Loucy (cell line): ENCODE results near the gene BABAM2.
"Not testable (repeated sequence)": the region's sequence is repeated elsewhere in the genome, so short reads cannot be mapped to it uniquely, and the experiment has no call there.

Experiments used
- H2AFZ ChIP-seq: fragments of 200-600 bp; sonication (generic); 2 replicates; pipeline ENCODE4 v1.6.0; 2016; ENCODE audit warnings: antibody characterized with exemption, mild to moderate bottlenecking, low read length, moderate library complexity
- H3F3A ChIP-seq: fragments of 200-600 bp; 2 replicates; pipeline ENCODE4 v1.6.0; 2016; ENCODE audit warnings: antibody characterized with exemption, low read depth, mild to moderate bottlenecking
- H3K27me3 ChIP-seq: fragments of 200-600 bp; sonication (generic); 2 replicates; pipeline ENCODE4 v1.6.1; 2014; ENCODE audit warnings: low read length, mild to moderate bottlenecking; ENCODE audit not compliant: insufficient read depth, poor library complexity, severe bottlenecking
- H3K36me3 ChIP-seq: fragments of 200-600 bp; sonication (generic); 2 replicates; pipeline ENCODE4 v1.6.1; 2016; ENCODE audit warnings: low read length; ENCODE audit not compliant: insufficient read depth
- H3K4me1 ChIP-seq: fragments of 200-600 bp; sonication (generic); 2 replicates; pipeline ENCODE4 v1.5.1; 2014; ENCODE audit warnings: low read length, mild to moderate bottlenecking; ENCODE audit not compliant: insufficient read depth, poor library complexity, severe bottlenecking
- H3K4me2 ChIP-seq: fragments of 200-600 bp; sonication (generic); 2 replicates; pipeline ENCODE4 v1.6.0; 2014; ENCODE audit warnings: antibody characterized with exemption, low read length, low read depth, mild to moderate bottlenecking; ENCODE audit not compliant: poor library complexity, severe bottlenecking
- H3K4me3 ChIP-seq: fragments of 200-600 bp; sonication (generic); 2 replicates; pipeline ENCODE4 v1.5.1; 2014; ENCODE audit warnings: low read length, mild to moderate bottlenecking, mixed read lengths; ENCODE audit not compliant: poor library complexity, severe bottlenecking
- H3K79me2 ChIP-seq: fragments of 200-600 bp; sonication (generic); 2 replicates; pipeline ENCODE4 v1.6.1; 2014; ENCODE audit warnings: low read length; ENCODE audit not compliant: insufficient read depth
- H3K9ac ChIP-seq: fragments of 200-600 bp; sonication (generic); 2 replicates; pipeline ENCODE4 v1.6.0; 2014; ENCODE audit warnings: mild to moderate bottlenecking, low read depth, low read length, moderate library complexity; ENCODE audit not compliant: poor library complexity, severe bottlenecking
- H3K9me2 ChIP-seq: fragments of 200-600 bp; sonication (generic); replicated peaks from 2 replicates; pipeline ENCODE4 v1.6.1; 2016; ENCODE audit warnings: low read depth, low read length, mixed read lengths
- H3K9me3 ChIP-seq: fragments of 200-600 bp; sonication (generic); 2 replicates; pipeline ENCODE4 v1.6.1; 2014; ENCODE audit warnings: mild to moderate bottlenecking, antibody characterized with exemption, low read length, low read depth; ENCODE audit not compliant: insufficient read depth
- H4K20me1 ChIP-seq: fragments of 200-600 bp; sonication (generic); 2 replicates; pipeline ENCODE4 v1.6.0; 2014; ENCODE audit warnings: antibody characterized with exemption, low read length, mild to moderate bottlenecking; ENCODE audit not compliant: insufficient read depth, poor library complexity, severe bottlenecking
- CTCF ChIP-seq: fragments of 200-600 bp; sonication (generic); conservative IDR thresholded peaks from 2 replicates; pipeline ENCODE4 v1.5.1; 2014; ENCODE audit warnings: mild to moderate bottlenecking, antibody characterized with exemption, low read length
- EZH2phosphoT487 ChIP-seq: fragments of 200-600 bp; IDR thresholded peaks from 2 replicates; pipeline ENCODE4 v1.6.1; 2018; ENCODE audit warnings: antibody characterized with exemption, mild to moderate bottlenecking, moderate library complexity, borderline replicate concordance

Gene BABAM2

DNA sequence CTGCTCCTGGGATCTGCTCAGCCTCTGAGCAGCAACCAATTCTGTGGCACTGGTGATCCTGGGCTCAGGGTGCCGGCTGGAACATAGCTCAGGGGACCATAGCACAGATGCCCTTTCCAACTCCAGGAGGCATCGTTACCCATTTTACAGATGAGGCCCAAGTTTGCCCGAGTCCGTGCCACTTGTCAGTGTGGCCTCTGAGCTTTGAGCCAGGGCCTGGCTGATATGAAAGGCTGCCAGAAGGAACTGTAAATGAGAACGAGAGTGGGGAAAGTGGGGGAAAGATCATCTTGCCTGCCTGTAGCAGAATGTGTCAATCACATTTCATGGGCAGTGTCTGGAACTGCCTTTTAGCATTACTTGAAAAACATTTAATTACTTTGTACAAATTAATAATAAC is 478.8 kb downstream of the BABAM2 start:
- TF ChIP-seq EZH2phosphoT487 (no peak), CTCF (no peak)
- Histone ChIP-seq H3K9ac (peak overlapping the region; percentile 78), H3K36me3 (no peaks in the 10 kb centered on the region), H3K27me3 (no peaks in the 10 kb centered on the region), H3K9me3 (no peaks in the 10 kb centered on the region), H4K20me1 (no peaks in the 10 kb centered on the region), H3K4me3 (no peak overlapping the region), H3F3A (peaks cover 14% of the 10 kb centered on the region; the same call in 1 of the 2 replicates), H3K9me2 (no peaks in the 10 kb centered on the region), H3K79me2 (no peaks in the 10 kb centered on the region), H3K4me1 (peaks cover 87% of the 10 kb centered on the region), H2AFZ (no peak overlapping the region), H3K4me2 (no peak overlapping the region)

- TF ChIP-seq EZH2phosphoT487 (no peak), CTCF (no peak)
- no peaks in the 10 kb centered on the region for H3K9me2 ChIP-seq
- H3K4me1 ChIP-seq = peaks cover 85% of the 10 kb centered on the region
- no peaks in the 10 kb centered on the region for H3K27me3 ChIP-seq
- H3F3A ChIP-seq = peaks cover 12% of the 10 kb centered on the region; the same call in 1 of the 2 replicates
- no peak overlapping the region for H2AFZ ChIP-seq
- peak overlapping the region; percentile 39 for H3K9ac ChIP-seq
- no peaks in the 10 kb centered on the region for H3K79me2 ChIP-seq
- no peak overlapping the region for H3K4me3 ChIP-seq
- H3K4me2 ChIP-seq = peak overlapping the region; percentile 6
- no peaks in the 10 kb centered on the region for H3K36me3 ChIP-seq
- H4K20me1 ChIP-seq = no peaks in the 10 kb centered on the region
- no peaks in the 10 kb centered on the region for H3K9me3 ChIP-seq
Observed at GRCh38 chr2:28370354-28370753, 479.8 kb downstream of the BABAM2 start.

DNA sequence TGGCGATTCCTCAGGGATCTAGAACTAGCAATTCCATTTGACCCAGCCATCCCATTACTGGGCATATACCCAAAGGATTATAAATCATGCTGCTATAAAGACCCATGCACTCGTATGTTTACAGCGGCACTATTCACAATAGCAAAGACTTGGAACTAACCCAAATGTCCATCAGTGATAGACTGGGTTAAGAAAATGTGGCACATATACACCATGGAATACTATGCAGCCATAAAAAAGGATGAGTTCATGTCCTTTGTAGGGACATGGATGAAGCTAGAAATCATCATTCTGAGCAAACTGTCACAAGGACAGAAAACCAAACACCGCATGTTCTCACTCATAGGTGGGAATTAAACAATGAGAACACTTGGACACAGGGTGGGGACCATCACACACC is 481.2 kb downstream of the BABAM2 start:
- H3F3A ChIP-seq, H4K20me1 ChIP-seq, H3K36me3 ChIP-seq, H3K4me2 ChIP-seq, H3K27me3 ChIP-seq, H2AFZ ChIP-seq, H3K9ac ChIP-seq, H3K9me2 ChIP-seq, H3K9me3 ChIP-seq, H3K79me2 ChIP-seq, H3K4me3 ChIP-seq: not testable (repeated sequence)
- H3K4me1 ChIP-seq = peaks cover 86% of the 10 kb centered on the region

GRCh38 chr2:28373854-28374253 is 483.3 kb downstream of the BABAM2 start:
- TF ChIP-seq EZH2phosphoT487 (no peak), CTCF (no peak; the same call in 1 of the 2 replicates)
- Histone ChIP-seq H3K9ac (no peak overlapping the region), H3F3A (peaks cover 3% of the 10 kb centered on the region; the same call in 1 of the 2 replicates), H3K9me3 (no peaks in the 10 kb centered on the region), H3K27me3 (no peaks in the 10 kb centered on the region), H3K36me3 (no peaks in the 10 kb centered on the region), H3K4me1 (peaks cover 85% of the 10 kb centered on the region), H4K20me1 (no peaks in the 10 kb centered on the region), H3K9me2 (no peaks in the 10 kb centered on the region), H3K79me2 (no peaks in the 10 kb centered on the region), H3K4me3 (no peak overlapping the region), H3K4me2 (no peak overlapping the region), H2AFZ (no peak overlapping the region)
